GM19099 (cell line): ENCODE results near the gene UBAC2.

ENCODE experiments used
- POLR2A ChIP-seq: IDR thresholded peaks from 3 replicates; pipeline ENCODE4 v1.6.1; 2011; ENCODE audit warnings: low read depth; ENCODE audit not compliant: insufficient read length; ENCODE audit errors: extremely low read depth

Gene UBAC2

DNA sequence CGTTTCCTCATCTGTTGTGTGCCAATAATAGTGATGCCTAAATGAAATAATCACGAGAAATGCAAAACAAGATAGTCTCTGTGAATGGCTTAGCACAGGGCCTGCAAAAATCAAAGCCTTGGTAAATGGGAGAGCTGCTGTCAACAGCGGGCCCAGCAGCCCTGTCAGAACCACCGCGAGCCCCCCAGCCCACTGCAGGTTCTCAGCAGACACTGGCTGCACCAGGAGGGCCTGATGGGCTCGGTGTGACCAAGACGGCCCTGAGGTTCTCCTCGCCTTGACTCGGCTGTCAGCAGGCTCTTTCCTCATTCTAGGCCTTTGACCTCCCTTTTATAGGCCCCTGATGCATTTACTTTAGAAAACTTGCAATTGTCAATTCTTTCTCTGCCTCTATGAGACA lies 197.4 kb downstream of the UBAC2 start:
- TF ChIP-seq POLR2A = no peak

DNA sequence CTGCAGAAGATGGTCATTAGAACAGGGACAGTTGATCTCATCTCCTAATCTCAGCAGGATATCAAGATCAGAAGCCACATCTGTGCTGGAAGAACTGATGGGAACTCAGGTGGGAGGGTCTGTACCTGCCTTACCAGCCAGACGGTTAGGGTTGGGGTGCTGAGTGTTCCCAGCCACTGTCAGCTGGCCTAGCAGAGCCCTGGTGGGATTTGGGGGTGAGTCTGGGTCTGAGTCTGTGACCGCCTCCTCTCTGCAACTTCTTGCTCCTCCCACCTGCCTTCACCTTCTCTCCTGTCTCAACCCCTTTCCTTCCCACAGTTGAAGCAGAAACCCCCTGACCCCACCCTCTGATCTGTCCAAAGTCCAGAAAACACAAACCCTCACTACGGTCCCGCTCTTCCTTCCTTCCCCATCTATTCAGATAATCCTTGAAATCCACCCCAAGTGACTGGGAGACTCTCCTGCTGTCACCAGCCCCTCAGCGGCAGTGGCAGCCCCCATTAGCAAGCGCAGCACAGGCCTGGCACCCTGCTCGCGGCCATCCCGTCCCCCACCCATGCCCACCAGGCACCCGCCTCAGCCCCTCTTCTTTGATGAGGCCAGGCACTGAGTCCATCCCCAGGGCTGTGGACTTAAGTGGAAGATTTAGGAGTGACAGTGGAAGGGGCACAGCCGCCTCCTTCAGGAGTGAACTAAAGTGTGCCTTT lies 198.4 kb downstream of the UBAC2 start:
- TF ChIP-seq POLR2A = no peak

DNA sequence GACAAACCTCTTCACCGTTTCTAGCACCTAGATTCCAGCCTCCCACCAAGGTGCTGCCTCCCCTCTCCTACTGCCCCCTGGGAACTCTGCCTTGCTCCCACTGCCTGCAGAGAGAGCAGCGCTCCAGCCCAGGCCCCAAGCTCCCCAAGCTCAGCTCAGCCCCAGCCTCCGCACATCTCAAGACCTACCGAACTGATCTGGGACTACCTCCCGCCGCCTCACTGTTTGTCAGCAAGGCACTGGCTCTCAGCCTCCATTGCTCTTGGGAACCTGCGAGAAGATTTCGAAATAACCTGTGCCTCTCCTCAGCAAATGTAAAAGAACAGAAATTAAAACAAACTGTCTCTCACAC lies 198.9 kb downstream of the UBAC2 start:
- TF ChIP-seq POLR2A = no peak

DNA sequence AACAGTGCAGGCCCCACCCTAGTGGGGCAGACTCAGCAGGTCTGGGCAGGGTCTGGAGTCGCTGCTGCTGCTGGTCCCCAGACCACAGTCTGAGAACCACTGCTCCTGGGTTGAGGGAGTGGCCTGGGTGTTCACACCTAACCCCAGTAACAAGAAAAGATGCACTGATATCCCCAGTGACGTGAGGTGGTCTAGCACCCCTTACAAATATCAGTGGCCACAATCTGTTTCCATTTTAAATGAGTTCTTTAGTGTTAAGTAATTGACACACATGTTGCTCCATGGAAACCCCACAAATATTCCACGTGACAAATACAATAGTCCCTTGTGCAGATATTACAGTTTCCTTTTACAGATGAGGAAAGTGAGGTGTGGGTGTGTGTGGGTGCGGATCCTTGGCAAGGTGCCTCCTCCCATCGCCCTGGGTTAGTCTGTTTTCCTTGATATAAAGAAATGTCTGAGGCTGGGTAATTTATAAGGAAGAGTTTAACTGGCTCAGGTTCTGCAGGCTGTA lies 202.9 kb downstream of the UBAC2 start:
- TF ChIP-seq POLR2A = no peak

DNA sequence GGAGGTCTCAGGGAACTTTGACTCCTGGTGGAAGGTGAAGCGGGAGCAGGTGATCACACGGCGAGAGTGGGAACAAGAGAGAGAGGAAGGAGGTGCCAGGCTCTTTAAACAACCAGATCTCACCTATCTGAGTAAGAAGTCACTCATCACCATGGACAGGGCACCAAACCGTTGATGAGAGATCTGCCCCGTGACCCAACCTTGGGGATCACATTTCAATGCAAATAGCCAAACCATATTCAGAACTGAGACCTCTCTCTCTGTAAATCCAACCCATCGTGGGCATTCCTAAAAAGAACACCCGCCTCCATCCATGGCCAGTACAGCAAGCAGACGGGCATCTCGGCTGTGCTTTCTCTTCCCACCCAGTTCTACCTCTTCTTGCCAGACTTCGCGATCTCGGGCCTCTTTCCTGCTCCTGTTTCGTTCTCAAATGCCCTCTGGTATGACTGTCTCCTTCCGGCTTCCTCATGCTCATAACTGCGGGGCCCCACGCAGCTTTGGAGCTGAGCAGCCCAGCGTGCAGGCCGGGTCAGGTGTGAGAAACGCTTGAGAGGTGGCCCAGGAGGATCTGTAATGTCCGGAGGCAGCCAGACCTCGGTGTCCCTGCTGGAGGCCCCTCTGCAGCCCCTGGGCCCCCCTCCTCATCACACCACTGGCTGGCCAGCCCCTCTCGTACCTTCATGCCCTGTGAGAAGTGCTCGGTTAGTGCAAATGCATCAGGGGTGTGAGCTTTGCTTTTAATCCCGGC lies 203.5 kb downstream of the UBAC2 start:
- TF ChIP-seq POLR2A = no peak

DNA sequence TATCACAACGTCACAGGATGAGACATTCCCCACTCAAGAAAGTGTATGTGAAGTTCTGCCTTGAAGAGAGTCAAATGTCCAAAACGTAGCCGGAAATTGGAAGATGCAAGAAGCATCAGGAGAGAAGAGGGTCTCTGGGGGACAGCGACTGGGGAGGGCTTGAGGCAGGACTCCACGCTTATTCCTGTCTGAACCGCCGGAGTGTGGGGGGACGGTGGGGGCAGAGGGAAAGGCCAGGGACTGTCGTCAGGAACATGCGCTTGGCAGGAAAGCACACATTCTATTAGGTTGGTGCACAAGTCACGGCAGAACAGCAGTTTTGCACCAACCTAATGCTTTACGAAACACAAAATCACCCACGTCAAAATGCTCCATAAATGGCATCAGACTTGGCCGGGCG lies 205.3 kb downstream of the UBAC2 start:
- no peak for TF ChIP-seq POLR2A

DNA sequence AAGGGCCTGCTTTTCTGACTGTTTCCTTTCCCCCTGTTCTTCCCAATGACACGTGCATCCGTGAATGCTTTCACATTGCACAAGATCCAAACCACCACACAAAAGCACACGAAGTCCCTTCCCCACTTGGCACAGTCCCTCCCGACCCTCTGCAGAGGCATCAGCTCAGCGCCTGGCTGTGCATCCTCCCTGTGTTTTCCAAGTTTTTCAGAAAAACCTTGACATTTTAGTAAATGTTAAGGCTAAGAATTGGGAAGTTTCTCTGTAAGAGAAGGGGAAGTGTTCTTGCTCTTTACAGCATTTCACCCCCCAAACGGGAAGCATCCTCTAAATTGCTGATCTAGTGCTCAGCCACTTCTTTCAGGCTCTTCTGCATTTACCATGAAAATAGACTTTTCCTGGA lies 206.1 kb downstream of the UBAC2 start:
- no peak for TF ChIP-seq POLR2A

DNA sequence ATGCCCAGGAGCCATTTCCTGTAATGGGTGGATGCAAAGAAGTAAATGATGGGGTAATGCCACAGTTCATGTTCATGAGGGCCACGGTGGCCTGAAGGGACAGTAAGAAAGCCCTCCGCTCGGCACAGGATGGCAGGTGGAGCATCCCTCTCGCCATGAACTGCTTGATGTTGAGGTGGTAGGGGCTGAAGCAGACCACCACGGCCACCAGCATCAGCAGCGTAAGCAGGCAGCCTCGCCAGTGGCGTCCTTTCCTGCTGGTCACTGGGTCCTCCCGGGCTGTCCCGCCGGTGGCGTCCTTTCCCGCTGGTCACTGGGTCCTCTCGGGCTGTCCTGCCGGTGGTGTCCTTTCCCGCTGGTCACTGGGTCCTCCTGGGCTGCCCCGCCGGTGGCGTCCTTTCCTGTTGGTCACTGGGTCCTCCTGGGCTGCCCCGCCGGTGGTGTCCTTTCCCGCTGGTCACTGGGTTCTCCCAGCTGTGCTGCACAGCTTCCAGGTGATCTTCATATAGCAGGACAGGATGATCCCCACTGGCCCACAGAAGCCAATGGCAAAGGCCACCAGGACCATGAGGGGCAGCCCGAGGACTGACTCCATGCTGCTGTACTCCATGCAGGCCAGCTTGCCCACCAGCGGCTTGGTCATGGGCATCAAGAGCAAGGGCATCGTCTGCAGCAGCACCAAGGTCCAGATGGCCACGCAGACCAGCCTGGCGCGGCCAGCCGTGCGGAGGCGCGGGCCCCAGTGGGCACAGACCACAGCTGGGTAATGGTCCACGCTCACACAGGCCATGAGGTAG lies 207.4 kb downstream of the UBAC2 start:
- no peak for TF ChIP-seq POLR2A

DNA sequence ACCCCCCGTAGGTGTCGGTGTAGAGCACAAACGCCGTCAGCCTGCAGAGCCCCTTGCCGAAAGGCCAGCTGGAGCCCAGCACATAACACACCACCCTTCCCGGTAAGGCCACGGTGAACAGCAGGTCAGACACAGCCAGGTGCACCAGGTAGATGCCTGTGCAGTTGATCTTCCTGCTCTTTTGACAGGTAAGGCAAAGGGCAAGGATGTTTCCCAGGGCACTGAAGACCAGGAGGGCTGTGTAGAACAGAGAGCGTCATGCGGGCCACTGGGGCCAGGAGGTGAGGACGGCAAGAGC lies 208.0 kb downstream of the UBAC2 start:
- no peak for TF ChIP-seq POLR2A

DNA sequence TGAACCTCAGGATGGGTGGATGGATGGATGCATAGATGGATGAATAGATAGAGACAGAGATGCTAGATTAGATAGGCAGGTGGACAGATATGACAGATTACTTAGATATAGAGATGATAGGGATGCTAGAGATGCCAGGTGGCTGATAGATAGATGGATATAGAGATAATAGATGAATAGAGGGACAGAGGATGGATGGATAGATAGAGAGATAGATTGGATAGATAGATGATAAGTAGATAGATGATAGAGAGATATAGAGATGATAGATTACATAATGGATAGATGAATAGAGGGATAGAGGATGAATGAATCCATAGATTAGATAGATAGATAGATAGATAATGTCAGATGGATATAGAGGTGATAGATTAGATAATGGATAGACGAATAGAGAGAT lies 212.2 kb downstream of the UBAC2 start:
- no peak for TF ChIP-seq POLR2A

DNA sequence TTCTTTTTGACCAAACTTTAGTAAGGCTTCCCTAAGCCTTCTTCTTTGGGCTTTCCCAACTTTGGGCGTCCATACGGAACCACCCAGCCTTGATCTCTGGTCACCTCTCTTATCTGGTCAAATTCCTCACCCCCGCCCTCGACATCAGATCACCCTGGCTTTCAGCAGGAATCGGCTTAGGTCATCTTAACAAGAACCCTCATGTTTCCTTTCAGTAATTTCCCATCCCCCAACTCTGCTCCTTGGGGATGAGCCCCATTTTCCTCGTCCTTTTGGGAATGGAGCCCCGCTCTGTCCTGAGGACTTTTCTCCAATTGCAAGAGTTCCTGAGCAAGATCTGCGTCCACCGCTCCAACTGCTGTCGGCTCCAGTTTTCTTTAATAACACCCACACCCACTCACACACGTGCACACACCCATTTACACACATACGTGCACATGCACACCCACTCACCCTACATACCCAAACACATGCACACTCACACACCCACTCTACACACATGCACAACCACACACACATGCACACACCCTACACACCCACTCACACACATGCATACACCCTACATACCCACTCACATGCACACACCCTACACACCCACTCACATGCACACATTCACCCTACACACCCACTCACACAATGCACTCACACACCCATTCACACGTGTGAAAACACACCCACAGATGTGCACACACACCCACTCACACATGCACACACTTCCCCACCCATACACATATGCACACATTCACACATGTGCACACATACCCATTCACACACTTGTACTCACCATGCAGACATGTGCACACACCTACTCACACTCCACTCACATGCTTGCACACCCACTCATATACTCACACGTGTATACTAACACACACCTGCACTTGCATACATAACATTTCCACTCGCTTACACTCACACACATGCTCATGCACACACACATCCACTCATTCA lies 213.7 kb downstream of the UBAC2 start:
- TF ChIP-seq POLR2A = no peak

DNA sequence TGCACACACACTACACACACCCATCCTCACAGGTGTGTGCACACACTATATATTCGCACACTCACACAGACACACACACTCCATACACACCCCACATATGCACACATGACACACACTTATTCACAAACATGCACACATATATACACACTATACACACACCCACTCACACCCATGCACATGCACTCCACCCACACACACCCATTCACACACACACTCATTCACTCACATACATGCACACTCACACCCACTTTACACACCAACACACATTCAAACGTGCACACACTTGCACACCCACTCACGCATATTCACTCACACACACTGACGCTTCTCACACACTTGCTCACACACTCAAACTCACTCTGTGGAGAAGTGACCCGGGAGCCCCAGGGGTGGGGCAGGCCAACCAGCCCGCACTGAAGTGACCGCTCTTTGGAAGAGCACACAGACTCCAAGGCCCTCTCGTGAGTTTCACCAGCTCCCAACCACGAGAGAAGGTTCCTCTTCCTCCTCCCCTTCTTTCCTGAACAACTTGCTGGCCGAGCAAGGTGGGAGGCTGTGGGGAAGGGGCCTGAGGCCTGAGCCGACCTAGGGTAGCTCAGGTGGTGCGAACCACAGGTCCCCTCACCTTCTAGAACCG lies 214.5 kb downstream of the UBAC2 start:
- TF ChIP-seq POLR2A = no peak

DNA sequence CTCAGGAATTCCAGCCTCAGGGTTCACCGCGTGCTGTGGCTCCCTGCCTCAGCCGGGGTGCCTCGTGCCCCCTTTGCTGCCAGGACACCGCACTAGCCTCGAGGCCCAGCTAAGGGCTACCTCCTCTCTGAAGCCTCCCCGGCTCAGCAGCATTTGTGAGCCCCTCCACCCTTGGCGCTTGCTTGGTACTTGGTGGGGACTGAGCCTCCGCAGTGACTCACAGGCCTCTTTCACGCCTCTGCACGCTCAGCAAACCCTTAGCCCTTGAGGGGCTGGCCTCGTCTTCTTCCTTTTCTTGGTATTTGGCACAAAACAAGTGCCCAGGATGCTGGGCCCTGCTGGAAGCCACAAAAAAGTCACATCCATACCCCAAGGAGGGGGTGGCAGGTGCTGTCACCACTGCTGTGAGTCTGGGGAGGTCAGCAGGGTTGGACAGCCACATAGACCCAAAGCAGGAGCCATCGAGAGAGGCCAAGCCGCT lies 215.2 kb downstream of the UBAC2 start:
- no peak for TF ChIP-seq POLR2A
